ENCODE results near the gene MRPS10.

MRPS10 gene

GRCh38 chr6:42217519-42218367 is at the start of gene MRPS10:
MRPS10 (minus strand) TSS chr6:42217861; CDS start chr6:42217849, 12 bp downstream.
- peak; percentile 91 for DNase-seq

GRCh38 chr6:42266538-42266937 is 48.9 kb upstream of the MRPS10 start:
- no peak for DNase-seq

- no peak for DNase-seq
Measured at GRCh38 chr6:42264852-42265390, 47.3 kb upstream of the MRPS10 start.

- DNase-seq = no peak
Measured at GRCh38 chr6:42264162-42264851, 46.6 kb upstream of the MRPS10 start.

GRCh38 chr6:42263165-42263728 is 45.6 kb upstream of the MRPS10 start:
- no peak for DNase-seq

GRCh38 chr6:42260972-42261371 is 43.3 kb upstream of the MRPS10 start:
- DNase-seq = peak; percentile 54 to 58

GRCh38 chr6:42260396-42260888 is 42.8 kb upstream of the MRPS10 start:
- DNase-seq = no peak

GRCh38 chr6:42259841-42260395 is 42.3 kb upstream of the MRPS10 start:
- DNase-seq = no peak

GRCh38 chr6:42259286-42259685 is 41.6 kb upstream of the MRPS10 start:
- no peak for DNase-seq

GRCh38 chr6:42257614-42258013 is 40.0 kb upstream of the MRPS10 start:
- no peak for DNase-seq

- DNase-seq = no peak
Measured at GRCh38 chr6:42257063-42257462, 39.4 kb upstream of the MRPS10 start.

- DNase-seq = no peak
Measured at GRCh38 chr6:42255050-42255449, 37.4 kb upstream of the MRPS10 start.

- DNase-seq = no peak
Measured at GRCh38 chr6:42254505-42254904, 36.8 kb upstream of the MRPS10 start.

- DNase-seq = no peak
Measured at GRCh38 chr6:42251911-42252637, 34.4 kb upstream of the MRPS10 start.

GRCh38 chr6:42251500-42251899 is 33.8 kb upstream of the MRPS10 start:
- no peak for DNase-seq

GRCh38 chr6:42250274-42250931 is 32.7 kb upstream of the MRPS10 start:
- DNase-seq = no peak

GRCh38 chr6:42249279-42249678 is 31.6 kb upstream of the MRPS10 start:
- no peak for DNase-seq

GRCh38 chr6:42243046-42243445 is 25.4 kb upstream of the MRPS10 start:
- no peak for DNase-seq

GRCh38 chr6:42241915-42242314 is 24.3 kb upstream of the MRPS10 start:
- no peak for DNase-seq

GRCh38 chr6:42239736-42240375 is 22.2 kb upstream of the MRPS10 start:
- DNase-seq = no peak

- DNase-seq = no peak
Measured at GRCh38 chr6:42239333-42239732, 21.7 kb upstream of the MRPS10 start.

Data from stimulated activated CD4-positive, alpha-beta T cell treated with anti-CD3 and anti-CD28 coated beads, Interleukin-2, amount 100 ng/mL, for 24 hours (primary cell).